HG03159 (cell line): ENCODE results near the gene PDLIM4.

Experiments
- ATAC-seq: cut with Tn5 transposase; IDR thresholded peaks from one replicate; pipeline ENCODE4 v1.9.1; 2021; ENCODE audit warnings: mild to moderate bottlenecking, moderate library complexity; ENCODE audit not compliant: unreplicated experiment

PDLIM4 gene

DNA sequence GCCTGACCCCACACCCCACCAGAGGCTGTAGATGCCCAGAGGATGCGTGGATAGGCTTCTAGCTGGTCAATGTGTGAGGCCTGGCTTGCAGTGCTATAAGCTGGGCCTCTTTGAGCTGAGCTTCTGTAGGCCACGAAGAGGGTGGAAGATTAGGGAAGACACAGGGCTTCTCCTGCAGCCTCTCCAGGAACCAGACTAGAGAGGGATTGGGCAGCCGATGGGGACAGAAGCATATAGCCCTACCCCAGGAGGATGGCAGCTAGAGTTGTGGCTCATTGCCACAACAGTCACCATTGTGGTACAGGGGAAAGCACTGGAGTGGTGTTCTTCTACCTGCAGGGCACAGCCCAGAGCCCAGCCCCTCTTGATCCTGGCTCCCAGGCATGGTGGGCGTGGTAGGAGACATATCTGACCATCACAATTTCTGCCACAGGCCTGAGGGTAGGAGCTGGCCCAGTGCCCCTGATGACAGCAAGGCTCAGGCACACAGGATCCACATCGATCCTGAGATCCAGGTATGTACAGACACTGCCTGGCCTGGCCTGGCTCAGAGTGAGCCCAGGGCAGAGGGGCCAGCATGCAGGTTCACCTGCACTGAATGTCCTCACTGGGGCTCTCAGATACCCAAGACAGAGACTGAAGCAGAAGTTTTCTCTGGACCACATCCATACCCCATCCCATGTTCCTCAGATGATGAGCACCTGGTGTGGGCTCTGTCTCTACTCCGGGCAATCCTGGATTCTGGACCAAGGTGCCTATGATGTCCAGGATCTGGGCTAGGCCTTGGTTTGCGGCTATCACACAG, 8.7 kb downstream of the PDLIM4 start:
- ATAC-seq = no peak

DNA sequence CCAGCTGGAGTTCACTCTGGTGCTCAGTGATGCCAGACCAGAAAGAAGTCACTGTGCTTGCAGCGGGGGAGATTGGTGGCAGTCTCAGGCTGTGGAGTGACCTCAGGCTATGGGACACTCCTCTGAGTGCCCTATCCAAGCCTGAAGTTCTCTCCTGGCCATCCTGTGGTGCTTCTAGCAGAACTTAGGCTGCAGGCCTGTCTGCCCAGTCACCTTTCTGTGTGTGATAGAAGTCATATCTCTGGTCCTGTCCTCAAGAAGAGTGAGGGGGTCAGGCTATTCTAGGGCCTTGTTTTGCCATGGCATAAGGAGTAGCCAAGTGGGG, 9.3 kb downstream of the PDLIM4 start:
- no peak for ATAC-seq

DNA sequence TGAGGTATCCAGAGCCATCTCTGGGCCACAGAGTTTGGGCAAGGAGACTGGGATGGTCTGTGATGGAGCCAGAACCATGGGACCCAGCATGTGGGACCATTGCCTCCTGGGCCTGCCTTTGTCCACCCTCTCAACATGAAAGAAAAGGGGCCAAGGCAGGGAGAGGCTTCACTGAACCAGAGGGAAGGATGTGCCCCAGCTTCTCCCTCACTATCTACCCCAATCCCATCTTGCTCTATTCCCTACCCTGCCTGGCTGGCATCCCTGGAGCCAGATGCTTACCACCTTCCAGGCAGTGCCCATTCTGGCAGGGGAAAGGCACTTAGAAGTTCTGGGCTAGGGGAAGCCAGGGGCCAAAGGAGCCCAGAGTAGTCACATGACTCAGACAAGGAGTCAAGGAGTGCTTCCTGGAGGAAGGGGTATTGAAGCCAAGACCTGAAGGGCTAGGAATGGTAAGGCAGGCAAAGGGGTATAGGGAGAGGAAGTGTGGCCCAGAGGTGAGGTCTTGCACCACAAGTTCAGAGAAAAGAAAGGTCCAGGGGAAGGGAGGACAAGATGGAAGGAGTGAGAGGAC, 9.8 kb downstream of the PDLIM4 start:
- no peak for ATAC-seq

DNA sequence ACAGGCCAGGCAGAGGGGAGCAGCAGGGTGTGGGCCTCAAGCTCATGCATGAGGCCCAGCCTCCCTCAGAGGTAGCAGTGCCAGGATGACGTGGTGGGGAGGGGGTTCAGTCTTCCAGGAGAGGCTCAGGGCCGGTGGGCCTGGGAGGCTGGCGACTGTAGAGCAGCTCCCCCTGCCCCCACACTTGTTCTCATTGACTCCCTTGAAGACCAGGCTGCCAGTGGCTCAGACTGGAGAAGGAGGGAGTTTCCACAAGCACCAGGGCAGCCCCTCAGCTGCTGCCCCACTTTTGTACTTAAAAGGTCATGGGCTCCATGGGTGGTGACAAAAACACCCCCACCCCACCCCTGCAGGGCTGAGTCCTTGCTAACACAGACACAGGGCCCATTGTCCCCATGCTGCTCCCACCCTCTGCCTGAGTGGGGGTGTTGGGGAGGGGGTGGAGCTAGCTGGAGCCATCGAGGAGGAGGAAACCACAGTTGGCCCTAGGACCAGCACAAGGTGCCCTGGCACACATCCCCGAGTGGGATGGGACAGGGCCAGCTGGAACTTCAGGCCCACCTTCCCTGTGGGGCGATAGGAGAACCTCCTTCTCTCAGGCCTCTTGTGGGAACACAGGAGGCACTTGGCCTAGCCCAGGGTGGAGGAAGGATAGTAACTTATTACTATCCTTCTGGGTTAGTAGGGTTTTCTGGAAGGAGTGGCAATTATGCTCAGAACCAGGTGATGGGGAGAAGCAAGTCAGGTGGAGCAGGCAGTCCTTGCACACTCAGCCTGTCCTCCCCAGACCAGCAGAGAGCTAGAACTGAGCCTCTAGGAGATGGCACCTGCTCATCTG, 10.7 kb downstream of the PDLIM4 start:
- no peak for ATAC-seq

GRCh38 chr5:132268769-132269551, 11.5 kb downstream of the PDLIM4 start:
- ATAC-seq = peak; percentile 59

DNA sequence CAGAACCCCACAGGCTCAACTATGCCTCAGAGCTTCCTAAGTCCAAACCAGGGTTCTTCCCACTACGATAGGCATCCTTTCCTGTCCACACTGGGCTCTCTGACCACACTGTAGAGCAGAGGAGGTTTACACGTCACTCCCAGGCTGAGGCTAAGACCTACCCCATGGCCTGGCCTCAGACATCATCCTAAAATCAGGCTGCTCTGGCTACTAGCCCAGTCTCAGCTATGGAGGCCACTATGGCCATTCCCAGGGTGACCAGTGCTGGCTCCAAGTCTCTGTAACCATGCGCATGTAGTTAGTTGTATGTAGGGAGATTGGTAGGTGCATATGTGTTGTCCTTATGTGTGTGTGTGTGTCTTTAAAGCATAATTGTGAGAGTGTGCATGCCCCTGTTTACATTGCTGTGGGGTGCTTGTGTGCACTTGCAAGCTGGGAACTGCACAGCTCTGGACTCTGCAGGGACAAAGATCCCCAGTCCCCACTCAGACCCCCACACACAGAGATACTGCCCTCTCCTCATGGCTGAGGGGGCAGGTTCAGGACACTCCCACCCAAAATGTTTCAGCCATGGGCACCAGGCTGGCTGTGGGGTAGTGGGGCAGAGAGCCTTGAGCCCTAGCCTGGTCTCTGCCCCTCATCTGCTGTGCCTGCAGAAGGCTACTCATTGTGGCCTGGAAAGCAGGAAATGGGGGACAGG, 12.3 kb downstream of the PDLIM4 start:
- ATAC-seq = no peak

DNA sequence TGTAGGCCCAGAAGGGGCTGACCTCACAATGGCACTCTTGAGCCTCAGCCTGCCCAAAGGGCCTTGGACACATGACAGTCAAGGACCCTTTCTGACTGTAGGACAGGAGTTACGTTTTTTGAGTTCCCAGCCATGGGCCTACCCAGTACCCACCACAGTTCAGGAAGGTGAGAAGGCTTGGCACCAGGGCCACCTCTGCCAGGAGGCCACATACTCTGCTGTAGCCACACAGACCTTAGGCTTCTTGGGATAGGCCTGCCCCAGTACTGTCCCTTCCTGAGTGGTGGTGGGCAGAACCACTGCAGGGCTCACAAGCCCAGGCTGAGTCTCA, 12.8 kb downstream of the PDLIM4 start:
- ATAC-seq = no peak

GRCh38 chr5:132270706-132271105, 13.2 kb downstream of the PDLIM4 start:
- no peak for ATAC-seq

GRCh38 chr5:132271251-132272246, 14.1 kb downstream of the PDLIM4 start:
- no peak for ATAC-seq

DNA sequence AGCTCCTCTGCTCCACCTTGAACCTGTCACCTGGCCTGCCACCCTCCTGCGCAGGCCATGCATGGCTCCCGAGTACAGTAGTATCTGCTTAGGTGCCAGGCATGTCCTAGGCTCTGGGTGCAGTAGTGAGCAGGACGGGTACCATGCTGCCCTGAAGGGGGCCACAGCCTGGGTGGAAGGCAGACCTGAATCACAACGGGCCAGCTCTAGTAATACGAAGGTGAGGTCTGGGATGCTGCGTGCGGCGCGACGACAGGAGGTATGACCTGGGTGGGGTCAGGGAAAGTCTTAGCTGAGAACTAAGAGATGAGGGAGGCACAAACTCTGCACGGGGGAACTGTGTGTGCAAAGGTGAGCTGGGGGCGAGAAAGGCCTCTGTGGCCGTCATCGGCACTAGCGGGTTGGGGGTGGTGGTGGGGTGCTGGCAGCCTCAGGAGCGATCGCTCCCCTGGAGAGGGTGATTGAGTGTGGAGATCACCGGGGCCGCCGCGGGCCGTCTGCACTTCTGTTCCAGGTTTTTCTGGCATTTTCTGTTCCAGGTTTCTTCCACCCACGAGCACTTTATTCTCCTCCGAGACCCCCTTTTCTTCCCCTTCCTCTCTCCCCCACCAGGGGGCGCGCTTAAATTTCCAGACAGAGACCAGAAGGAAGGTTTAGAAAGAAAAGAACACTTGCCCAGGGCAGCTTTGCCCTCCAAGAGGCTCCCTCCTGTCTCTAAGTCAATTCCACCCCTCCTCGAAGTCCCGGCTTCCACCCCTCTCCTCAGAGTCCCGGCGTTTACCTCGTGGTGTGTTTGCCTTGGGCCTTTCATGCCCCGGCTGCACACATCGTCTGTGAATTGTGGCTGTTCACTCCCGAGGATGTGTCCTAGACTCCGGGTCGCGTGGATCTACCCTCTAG, 15.1 kb downstream of the PDLIM4 start:
- ATAC-seq = no peak

GRCh38 chr5:132273631-132274030, 16.1 kb downstream of the PDLIM4 start:
- no peak for ATAC-seq

- no peak for ATAC-seq
Observed at GRCh38 chr5:132274050-132274792, 16.7 kb downstream of the PDLIM4 start.

DNA sequence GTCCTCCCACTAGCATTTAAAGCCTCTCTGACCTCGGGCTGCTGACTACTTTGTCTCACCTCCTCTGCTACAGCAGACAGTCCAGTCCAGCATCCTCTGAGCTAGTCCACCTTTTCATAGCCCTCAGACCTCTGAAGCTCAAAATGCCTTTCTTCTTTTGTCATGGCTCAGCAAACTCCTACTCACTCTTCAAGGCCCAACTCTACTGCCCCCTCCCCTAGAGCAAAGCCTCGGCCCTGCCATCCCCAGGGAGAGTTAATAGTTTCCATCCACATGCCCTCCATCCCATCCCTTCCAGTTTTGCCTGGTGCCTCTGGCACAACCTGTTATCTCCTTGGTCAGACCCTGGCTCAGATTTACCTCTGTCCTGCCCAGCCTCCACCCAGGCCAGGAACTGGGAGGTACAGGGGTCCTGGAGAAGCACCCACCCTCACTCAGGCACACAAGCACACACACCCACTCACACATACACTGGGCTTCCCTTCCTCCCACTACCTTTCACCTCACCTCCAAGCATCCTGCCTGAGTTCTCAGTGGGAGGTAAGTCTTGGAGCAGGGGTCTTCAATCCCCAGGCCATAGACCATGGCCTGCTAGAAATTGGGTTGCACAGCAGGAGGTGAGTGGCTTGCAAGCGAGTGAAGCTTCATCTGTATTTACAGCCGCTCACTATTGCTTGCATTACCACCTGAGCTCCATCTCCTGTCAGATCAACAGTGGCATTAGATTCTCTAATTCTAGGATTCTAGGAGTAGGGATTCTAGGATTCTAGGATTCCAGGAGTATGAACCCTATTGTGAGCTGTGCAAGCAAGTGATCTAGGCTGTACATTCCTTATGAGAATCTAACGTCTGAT, 18.1 kb downstream of the PDLIM4 start:
- ATAC-seq = no peak

- no peak for ATAC-seq
Observed at GRCh38 chr5:132277256-132277655, 19.8 kb downstream of the PDLIM4 start.

DNA sequence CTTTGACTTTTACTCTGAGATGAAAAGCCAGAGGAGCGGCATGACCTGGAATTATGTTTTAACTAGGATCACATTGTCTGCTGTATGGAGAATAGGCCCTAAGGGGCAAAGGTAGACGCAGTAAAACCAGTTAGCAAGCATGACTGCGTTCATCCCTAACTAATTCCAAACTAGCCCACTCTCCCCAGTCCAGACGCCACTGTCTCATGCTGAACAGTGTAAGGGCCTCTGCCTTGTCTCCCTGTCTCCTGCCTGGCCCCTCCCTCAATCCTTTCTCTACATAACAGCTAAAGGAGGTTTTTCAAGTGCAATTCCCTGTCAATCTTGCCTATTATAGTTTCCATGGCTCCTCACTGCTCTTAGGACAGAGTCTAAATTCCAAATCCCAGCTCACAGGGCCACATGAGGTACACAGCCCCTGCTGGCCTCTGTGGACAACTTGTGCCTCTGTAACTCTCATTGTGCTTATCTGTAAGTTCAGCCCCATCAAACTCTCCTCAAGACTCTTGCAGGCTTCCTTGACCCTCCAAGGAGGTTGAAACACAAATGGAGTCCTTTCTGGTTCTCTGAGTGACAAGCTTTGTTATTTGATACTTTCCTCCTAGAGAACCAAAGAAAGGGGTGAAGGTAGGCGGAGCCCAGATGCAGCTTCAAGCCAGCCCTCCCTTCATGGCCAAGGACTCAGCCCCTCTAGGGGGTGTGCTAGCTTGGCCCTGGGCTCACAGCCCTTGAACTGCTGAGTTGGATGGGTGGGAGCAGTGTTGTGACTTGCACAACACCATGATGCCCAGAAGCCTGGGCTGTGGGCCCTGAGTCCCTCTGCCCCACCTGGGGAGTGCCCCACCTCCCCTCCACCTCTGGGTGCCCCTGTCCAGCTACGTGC, 20.7 kb downstream of the PDLIM4 start:
- no peak for ATAC-seq

DNA sequence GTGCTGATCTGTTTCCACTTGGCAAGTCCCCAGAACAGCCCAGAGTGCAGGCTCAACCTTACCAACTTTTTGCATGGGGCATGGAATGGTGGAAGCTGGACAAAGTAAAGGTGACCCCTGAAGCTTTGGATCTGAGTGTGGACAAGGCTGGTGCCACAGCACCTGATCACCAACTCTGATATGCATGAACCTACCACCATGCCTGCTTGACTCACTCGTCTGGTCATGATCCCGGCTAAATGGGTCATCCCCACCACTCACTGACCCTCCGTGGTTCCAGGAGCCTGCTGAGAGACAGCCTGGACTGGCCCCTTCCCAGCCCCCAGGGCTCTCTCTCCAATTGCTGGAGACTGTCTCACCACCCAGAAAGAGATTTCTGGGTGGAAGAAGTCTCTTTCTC, 22.3 kb downstream of the PDLIM4 start:
- no peak for ATAC-seq
